ENCODE results near the gene TXNL4A.

Gene TXNL4A

DNA sequence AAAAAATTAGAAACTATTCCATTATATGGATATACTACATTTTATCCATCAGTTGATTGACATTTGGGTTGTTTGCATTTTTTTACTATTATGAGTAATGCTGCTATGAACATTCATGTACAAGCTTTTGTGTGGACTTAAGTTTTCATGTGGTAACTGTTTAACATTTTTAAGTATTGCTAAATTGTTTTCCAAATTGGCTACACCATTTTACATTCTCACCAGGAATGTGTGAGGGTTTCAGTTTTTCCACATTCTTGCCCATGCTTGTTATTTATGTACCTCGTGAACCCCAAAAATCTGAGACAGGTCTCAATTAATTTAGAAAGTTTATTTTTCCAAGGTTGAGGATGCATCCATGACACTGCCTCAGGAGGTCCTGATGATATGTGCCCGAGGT is 3.1 kb upstream of the TXNL4A start:
- no peak for DNase-seq

DNA sequence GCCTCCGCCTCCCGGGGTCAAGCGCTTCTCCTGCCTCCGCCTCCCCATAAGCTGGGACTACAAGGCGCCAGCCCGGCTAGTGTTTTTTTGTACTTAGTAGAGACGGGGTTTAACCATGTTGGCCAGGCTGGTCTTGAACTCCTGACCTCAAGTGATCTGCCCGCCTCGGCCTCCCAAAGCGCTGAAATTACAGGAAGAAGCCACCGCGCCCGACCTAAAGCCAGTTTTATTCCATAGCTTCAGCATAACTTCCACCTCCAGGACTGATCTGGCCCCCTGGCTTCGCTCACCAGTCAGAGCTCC is 783 bp upstream of the TXNL4A start:
- no peak for DNase-seq

DNA sequence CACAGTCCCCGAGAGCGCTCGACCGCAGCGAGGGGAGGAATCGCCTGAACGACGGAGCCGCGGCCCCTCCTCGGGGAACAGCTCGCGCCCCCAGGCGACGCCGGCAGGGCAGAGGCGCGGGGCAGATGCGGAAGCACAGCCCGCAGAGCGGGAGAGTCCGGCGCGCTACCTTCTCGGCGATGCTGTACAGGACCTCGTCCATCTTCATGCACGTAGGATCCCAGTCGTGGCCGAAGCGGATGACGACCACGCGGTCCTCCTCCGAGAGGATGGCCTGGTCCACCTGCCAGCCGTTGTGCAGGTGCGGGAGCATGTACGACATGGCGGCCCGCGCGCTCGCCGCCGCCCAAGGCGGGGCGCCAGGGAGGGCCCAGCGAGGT is 302 bp downstream of the TXNL4A start:
- peak; percentile 47 to 65 for DNase-seq

DNA sequence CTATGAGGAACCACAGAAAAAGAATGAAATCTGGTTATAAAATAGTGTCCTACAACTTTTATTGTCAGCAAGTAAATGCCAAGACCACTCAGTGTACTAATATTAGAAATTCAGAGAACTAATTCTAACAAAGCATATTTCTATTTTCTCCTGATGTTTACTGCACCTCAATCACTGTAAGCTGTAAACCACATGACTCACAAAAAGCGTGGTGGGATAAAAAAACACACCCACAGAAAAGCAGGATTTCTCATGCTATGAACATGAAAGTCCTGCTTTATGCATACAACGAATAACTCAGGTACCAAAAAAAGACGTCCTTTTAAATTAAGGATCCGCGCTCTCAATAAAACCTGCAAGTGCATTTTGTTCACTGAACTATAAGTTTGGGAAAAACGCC is 797 bp downstream of the TXNL4A start:
- DNase-seq, result no peak

DNA sequence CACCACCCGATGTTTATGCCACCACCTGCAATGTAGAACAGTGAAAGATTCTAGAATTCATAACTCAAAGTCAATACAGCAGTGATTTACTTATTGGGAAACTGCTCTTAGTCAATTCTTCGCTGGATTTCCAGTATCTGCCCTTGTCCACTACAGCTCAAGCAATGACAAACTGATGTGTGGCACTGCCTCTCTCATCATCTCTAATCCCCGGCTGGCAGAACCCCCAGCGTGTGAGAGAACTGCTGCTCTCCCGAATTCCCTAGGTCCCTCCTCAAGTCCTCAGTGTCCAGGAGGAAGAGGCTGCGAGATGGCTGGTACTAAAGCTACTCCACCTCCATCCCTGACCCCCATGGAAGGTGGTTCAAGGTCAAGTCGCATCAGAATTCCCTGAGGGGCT is 1.6 kb downstream of the TXNL4A start:
- no peak for DNase-seq

DNA sequence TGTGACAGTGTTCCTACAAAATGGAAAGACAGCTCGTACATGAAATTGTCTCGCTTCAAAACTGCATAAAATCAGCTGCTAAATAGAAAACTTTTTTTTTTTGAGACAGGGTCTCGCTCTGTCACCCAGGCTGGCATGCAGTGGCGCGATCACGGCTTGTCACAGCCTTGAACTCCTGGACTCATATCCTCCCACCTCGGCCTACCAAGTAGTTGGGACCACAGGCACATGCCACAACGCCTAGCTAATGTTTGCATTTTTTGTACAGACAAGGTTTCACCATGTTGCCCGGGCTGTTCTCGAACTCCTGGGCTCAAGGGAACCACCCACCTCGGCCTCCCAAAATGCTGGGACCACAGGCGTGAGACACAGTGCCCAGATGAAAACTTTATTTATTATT is 3.2 kb downstream of the TXNL4A start:
- DNase-seq, result no peak

DNA sequence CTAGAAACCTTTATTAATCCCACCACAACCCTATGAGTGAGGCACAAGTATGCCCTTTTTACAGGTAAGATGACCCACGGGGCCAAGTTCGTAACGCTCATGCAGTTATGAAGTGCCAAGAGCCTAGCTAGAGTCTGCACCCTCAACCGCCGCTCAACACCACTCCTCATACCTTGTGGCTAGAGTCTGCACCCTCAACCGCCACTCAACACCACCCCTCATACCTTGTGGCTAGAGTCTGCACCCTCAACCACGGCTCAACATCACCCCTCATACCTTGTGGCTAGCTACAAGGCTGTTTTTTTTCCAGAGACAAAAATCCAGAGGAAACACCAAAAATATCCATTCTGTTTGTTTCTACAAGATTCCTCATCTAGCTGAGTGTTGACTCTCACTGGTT is 4.6 kb downstream of the TXNL4A start:
- no peak for DNase-seq

DNA sequence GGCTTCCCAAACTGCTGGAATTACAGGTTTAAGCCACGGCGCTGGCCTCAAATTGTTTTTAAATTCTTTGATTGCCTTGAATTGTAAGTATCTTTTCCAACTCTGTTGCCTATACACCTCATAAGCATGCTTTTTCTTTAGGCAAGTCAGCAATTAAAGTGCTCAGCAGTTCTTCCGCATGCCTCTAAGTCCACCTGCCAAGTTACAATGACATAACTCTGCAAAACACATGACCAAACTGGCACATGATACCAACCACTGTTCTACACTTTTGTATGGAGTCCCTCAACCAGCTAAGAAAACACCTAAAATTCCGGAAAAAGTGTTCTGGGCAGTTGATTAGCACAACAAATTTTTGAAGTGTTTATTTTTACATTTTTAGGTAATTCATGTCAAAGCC is 5.1 kb downstream of the TXNL4A start:
- DNase-seq, result no peak

DNA sequence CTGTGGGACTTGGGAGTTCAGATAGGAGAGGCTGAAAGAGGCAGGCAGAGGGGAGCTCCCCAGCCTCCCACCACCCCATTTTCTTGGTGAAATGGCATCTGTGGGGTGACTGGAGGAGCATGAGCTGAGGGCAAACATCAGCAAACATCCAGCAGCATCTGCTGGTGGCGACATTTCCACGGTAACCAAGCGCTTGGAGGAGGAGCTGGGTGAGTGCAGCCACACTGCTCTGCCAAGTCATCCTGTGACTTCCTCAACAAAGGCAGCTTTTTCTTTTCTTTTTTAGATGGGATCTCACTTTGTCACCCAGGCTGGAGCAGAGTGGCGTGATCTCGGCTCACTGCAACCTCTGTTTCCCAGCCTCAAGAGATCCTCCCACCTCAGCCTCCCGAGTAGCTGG is 5.6 kb downstream of the TXNL4A start:
- no peak for DNase-seq

DNA sequence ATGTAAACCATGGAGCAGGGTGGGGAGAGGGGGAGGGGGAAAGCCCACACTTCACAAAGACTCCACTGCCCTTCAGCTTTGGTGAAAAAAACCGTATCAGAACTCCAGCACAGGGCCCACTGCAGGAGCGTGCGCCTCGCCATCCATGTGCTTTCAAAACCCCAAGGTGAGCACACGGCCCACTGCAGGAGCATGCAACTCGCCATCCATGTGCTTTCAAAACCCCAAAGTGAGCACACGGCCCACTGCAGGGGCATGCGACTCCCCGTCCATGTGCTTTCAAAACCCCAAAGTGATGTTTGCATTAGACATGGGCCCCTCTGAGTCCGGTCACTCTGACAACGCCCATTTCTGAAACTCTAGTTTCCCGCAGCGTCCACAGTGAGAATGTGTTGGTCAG is 7.8 kb downstream of the TXNL4A start:
- no peak for DNase-seq

DNA sequence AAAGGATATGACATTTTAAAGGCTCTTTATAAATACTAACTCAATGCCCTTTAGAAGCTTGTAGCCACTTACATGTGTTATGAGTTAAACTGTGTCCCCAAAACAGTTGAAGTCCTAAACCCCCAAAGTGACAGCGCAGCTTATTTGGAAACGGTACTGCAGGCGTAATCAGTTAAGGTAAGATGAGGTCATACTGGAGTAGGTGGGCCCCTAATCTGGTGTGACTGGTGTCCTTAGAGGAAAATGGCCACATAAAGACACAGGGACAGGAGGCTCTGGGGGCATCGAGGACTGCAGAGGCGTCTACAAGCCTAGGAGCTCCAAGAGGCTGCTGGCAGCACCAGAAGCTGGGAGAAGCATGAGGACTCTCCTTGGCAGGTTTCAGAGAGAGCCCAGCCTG is 8.5 kb downstream of the TXNL4A start:
- no peak for DNase-seq

DNA sequence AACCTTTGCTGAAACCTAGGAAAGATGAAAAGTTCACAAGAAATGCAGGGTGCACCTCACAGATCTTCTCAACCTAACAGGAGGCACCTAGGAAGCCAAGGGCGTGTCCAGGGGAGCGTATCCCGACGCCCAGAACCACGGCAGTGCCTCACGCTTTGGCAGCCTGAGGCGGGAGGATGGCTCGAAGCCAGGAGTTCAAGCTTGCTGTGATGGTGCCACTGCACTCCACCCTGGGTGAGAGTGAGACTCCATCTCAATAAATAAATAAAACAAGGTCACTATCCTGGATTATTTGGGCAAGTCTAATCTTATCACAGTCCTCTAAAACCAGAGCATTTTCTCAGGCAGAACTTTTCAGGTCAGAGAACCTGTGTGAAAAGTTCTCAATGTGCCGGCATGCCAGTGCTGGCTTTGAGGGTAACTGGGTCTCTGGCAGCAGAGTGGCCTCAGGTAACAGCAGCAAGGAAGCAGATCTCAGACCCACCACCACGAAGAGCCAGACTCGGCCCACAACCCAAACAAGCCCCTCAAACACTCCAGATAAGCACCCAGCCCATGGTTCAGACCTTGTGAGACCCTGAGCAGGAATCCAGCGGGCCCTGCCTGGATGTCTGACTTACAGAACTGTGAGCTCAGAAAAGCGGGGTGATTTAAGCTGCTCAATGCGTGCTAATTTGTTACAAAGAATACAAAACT is 12.2 kb downstream of the TXNL4A start:
- DNase-seq, result no peak

DNA sequence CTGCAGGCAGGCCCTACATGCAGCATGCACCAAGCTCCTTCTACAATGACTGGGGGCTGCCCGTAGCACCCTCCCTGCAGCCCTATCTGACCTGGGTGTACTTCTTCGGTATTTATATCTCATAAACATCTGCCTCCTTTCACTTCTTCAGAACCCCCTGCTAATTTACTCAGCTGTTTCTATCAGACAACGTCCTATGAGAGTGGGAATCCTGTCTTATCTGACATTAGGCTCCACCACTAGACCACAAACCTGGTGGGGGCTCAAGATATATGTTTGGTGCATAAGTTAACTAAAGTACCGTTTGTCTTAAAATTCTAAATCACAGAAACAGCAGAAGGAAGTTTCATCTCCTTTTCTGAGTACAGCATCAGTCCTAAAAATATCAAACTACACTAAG is 13.3 kb downstream of the TXNL4A start:
- no peak for DNase-seq

DNA sequence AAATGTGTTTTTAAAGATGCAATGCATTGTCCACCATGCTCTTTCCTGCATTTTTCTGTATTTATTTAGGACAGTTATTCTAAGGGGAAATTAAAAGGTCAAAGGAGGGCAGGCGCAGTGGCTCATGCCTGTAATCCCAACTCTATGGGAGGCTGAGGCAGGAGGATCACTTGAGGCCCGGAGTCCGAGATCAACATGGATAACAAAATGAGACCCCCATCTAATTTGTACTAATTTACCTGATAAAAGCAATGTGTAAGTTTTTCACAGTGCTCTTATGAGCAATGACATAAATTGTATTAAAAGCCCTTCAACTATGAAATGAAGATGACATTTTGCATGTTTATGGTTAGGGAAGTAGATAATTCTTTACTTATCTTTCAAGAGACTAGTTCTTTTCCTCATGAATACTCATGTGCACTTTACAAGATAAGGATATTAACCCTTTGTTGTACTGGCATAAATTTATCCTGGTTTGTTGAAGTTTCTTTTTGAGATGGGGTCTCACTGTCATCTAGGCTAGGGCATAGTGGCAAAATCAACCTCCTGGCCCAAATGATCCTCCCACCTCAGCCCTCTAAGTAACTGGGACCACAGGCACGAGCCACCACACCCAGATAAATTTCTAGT is 14.2 kb downstream of the TXNL4A start:
- DNase-seq, result no peak

DNA sequence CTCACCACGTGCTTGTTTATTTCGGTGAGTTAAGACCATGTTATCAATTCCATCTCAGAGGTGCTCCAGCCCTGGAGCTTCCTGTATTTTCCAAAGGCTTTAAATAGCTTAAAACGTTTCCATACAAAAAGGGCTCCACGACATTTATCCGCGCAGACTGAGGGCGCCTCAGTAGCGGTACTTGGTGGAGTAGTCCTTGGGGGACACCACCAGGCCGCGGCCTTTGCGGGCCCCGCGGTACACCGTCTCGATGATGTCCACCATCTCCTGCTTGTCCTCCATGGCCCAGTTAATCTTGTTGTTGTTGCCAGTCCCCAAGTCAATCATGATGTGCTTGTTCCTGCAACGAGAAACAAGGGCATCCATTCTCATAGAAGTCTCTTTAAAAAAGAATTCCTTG is 14.8 kb downstream of the TXNL4A start:
- DNase-seq, result no peak

DNA sequence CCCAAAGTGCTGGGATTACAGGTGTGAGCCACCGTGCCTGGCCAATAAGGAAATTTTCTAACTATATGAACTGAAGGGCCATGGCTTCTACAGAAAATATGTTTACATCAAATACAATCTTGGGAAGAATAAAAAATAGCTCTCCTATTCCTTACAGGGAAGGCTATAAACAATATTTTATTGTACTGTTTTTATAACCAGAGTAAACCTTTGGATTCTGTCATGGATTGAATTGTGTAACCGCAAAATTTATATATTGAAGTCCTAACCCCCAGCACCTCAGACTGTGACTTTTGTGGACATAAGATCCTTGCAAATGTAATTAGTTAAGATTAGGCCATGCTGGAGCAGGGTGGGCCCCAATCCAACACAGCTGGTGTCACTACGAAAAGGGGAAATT is 15.6 kb downstream of the TXNL4A start:
- DNase-seq, result no peak

DNA sequence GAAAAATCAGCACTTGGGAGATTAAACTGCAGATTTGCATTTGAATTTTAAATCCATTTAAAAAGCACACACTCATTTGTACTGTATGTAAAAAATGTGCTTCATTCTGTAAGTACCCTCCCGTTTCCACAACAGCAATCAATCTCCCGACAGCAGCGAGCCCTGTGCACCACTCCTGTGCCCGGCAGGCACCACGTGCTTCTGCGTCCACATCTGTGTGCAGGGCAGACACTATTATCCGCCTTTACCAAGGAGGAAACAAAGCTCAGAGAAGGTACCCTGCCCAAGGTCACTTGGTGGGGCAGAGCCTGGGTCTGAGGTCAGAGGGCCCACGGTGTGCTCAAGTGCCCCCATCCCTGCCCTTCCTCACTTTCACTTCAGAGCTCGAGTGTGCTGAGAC is 16.4 kb downstream of the TXNL4A start:
- no peak for DNase-seq

DNA sequence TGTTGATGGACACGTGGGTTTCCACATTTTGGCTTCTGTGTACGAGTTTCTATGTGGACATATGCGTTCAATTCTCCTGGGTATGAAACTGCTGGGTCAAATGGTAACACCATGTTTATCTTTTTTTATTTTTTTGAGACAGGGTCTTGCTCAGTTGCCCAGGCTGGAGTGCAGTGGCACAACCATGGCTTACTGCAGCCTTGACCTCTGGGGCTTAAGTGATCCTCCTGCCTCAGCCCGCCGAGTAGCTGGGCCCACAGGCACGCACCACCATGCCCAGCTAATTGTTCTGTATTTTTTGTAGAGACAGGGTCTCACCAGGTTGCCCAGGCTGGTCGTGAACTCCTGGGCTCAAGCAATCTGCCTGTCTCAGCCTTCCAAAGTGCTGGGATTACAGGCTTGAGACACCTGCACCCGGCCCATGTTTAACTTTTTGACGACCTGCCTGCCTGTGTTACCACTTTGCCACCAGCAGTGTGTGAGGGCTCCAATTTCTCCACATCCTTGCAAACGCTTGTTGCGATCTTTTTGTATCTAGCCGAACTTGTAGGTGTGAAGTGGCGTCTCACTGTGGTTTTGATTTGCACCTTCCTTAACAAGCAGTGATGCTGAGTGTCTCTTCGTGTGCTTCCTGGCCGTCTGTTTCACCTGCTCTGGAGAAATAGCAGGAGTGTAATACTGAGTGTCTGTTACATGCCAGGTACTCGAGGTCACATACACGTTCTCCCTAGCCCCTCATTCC is 17.0 kb downstream of the TXNL4A start:
- no peak for DNase-seq

DNA sequence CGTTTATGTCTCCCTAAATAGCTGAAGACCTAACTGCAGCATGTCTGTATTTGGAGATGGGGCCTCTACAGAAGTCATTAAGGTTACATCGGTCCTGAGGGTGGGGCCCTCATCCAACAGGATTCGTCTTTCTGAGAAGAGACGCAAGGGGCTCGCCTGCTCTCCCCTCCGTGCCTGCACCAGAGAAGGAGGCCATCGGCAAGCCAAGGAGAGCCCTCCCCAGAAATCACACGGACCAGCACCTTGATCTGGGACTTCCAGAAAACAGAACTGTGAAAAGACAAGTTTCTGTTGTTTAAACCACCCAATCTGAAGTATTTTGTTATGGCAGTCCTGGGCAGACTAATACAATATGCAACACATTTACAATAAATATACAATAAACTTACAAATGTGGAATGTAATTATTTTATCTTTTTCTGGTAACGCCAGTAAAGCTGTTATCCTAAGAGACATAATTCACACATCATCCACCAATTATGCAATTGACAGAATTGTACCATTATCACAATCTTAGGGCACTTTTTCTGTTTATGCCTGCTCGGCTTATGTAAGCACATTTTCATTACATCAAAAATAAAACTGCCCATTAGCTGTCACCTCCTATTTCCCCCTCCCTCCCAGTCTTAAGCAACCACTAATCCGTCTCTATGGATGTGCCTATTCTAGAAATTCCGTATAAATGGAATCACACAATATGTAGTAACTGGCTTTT is 17.8 kb downstream of the TXNL4A start:
- no peak for DNase-seq

DNA sequence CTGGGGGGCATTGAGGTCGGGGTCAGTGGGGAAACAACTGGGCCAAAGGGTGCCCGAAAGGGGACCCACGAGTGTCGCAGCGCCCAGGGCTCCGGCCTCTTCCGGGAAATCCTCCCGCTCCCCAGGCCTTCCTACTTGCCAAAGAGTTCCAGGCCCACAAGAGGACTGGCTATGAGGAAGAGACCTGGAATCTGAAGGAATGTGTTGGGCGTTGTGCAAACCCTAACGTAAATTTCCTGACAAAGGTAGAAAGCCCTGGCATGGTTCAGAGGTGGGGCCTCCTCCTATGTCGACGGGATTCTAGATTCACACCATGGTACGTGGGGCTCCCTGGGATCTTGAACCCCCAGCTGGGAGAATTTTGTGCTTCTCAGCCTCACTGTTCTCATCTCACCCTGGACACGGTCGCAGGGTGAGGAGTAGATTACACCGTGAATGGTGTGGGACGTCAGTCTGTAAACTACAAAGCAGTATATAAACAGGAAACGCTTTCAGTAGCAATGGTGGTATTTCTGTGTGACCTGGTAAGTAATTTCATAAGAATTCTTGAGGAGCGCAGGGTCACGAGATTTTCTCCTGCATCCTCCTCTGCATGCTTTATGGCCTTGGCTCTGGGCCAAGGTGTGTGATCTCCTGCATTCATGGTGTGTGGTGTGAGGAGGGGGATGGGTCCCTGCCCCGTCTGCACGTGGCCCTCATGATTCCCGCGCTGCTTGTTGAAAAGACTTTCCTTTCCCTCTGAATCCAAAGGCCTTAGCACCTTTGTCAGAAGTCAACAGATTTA is 23.1 kb downstream of the TXNL4A start:
- peak; percentile 6 to 27 for DNase-seq

DNA sequence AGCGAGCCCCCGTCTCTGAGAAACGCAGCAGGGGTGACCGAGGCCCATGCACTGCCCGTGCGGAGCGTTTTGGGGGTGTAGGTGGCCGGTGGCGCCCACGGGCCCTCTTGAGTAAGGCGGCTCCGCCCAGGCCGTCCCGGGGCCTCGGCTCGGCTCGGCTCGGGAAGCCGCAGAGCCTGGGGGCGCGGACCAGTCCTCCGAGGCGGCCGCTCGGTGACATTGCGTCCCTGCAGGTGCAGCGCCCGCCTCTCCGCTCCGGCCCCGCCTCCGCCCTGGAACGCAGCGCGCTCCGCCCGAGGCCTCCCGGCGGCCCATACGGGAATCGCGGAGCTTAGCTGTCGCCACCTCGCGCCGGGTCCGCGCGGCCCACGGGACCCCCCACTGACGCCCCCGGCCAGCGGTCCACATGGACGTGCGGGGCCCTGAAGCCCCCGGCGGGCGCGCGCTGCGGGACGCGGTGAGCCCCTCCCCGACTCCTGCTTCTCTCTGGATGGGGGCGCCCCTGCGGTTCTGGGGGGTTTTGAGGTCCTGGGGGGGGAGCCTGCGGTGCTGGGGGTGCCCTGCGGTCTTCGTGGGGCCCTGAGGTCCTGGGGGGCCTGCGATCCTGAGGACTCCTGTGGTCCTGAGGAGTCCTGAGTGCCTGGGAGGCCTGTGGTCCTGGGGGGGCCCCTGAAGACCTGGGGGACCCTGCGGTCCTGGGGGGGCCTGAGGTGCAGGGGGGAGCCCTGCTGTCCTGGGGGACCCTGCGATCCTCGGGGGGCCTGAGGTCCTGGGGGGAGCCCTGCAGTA is 23.8 kb downstream of the TXNL4A start, which contains the start of gene HSBP1L1:
Gene HSBP1L1, plus strand, starts transcription at position 314 of the 789 bp plus-strand sequence. Its CDS starts 93 bp downstream, at position 407.
- no peak for DNase-seq

DNA sequence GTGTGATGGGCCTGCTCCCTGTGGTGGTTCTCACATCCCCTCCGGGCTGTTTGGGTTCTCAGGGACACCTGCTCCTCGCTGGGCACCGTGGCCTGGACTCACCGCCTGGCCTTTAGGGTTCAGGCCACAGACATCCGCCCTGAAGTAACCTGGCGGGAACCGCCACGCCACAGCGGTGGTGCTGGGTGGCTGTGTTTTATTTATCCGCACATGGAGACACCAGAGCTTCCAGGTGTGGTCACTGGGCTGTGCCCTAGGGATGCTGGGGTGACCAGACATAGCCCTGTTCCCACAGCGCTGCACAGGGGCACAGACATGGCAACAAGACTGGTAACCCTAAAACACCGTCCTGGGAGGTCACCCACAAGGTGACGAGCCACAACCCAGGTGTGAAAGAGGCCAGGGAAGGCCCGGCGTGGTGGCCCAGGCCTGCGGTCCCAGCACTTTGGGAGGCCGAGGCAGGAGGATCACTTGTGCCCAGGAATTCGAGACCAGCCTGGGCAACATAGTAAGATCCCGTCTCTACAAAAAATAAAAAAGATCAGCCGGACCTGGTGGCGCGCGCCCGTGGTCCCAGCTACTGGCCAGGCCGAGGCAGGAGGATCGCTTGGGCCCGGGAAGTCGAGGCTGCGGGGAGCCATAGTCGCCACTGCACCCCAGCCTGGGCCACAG is 24.6 kb downstream of the TXNL4A start:
- no peak for DNase-seq

Measured in SHP77 (cell line).